ENCODE data around the gene ARF6. TPM values are rescaled to one million over a fixed set of nuclear protein-coding genes. Genes with fewer than 3 reads are reported as not detected.
A peak's percentile ranks its signal among the peaks of the same experiment; 100 is the strongest.

Gene ARF6
- total and polyA plus RNA-seq, 10 of the 15 experiments (the other 5 are each of a cell fraction or from before 2014, with no cell fraction given) = 46.8 to 128 (median 71.9) TPM

DNA sequence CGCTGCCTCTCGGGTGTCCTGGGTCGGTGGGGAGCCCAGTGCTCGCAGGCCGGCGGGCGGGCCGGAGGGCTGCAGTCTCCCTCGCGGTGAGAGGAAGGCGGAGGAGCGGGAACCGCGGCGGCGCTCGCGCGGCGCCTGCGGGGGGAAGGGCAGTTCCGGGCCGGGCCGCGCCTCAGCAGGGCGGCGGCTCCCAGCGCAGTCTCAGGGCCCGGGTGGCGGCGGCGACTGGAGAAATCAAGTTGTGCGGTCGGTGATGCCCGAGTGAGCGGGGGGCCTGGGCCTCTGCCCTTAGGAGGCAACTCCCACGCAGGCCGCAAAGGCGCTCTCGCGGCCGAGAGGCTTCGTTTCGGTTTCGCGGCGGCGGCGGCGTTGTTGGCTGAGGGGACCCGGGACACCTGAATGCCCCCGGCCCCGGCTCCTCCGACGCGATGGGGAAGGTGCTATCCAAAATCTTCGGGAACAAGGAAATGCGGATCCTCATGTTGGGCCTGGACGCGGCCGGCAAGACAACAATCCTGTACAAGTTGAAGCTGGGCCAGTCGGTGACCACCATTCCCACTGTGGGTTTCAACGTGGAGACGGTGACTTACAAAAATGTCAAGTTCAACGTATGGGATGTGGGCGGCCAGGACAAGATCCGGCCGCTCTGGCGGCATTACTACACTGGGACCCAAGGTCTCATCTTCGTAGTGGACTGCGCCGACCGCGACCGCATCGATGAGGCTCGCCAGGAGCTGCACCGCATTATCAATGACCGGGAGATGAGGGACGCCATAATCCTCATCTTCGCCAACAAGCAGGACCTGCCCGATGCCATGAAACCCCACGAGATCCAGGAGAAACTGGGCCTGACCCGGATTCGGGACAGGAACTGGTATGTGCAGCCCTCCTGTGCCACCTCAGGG, 679 bp downstream of the ARF6 start (continued):
- TF ChIP-seq, protein P1, sequence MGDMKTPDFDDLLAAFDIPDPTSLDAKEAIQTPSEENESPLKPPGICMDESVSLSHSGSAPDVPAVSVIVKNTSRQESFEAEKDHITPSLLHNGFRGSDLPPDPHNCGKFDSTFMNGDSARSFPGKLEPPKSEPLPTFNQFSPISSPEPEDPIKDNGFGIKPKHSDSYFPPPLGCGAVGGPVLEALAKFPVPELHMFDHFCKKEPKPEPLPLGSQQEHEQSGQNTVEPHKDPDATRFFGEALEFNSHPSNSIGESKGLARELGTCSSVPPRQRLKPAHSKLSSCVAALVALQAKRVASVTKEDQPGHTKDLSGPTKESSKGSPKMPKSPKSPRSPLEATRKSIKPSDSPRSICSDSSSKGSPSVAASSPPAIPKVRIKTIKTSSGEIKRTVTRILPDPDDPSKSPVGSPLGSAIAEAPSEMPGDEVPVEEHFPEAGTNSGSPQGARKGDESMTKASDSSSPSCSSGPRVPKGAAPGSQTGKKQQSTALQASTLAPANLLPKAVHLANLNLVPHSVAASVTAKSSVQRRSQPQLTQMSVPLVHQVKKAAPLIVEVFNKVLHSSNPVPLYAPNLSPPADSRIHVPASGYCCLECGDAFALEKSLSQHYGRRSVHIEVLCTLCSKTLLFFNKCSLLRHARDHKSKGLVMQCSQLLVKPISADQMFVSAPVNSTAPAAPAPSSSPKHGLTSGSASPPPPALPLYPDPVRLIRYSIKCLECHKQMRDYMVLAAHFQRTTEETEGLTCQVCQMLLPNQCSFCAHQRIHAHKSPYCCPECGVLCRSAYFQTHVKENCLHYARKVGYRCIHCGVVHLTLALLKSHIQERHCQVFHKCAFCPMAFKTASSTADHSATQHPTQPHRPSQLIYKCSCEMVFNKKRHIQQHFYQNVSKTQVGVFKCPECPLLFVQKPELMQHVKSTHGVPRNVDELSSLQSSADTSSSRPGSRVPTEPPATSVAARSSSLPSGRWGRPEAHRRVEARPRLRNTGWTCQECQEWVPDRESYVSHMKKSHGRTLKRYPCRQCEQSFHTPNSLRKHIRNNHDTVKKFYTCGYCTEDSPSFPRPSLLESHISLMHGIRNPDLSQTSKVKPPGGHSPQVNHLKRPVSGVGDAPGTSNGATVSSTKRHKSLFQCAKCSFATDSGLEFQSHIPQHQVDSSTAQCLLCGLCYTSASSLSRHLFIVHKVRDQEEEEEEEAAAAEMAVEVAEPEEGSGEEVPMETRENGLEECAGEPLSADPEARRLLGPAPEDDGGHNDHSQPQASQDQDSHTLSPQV (IDR thresholded peaks at IDR 0.05) = no peak
- TF ChIP-seq BHLHE40 (IDR thresholded peaks at IDR 0.05; ENCODE audit: borderline replicate concordance in 1 of 2, low read depth in 2 of 2, low read length in 1 of 2) (peak; percentile 35 to 52; a peak in 2 of 4 replicates), FOS (IDR thresholded peaks at IDR 0.05; ENCODE audit: borderline replicate concordance, extremely low read depth, insufficient read length) (no peak), ZNF384 (IDR thresholded peaks at IDR 0.05; ENCODE audit: borderline replicate concordance, low read depth, low read length) (no peak), REST (IDR thresholded peaks at IDR 0.05; ENCODE audit: low read depth, low read length) (0 out of 2 replicates have a peak, but pooled peaks have one; percentile 31)
- TF ChIP-seq, protein P2, sequence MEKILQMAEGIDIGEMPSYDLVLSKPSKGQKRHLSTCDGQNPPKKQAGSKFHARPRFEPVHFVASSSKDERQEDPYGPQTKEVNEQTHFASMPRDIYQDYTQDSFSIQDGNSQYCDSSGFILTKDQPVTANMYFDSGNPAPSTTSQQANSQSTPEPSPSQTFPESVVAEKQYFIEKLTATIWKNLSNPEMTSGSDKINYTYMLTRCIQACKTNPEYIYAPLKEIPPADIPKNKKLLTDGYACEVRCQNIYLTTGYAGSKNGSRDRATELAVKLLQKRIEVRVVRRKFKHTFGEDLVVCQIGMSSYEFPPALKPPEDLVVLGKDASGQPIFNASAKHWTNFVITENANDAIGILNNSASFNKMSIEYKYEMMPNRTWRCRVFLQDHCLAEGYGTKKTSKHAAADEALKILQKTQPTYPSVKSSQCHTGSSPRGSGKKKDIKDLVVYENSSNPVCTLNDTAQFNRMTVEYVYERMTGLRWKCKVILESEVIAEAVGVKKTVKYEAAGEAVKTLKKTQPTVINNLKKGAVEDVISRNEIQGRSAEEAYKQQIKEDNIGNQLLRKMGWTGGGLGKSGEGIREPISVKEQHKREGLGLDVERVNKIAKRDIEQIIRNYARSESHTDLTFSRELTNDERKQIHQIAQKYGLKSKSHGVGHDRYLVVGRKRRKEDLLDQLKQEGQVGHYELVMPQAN (conservative IDR thresholded peaks at IDR 0.05) = 0 out of 2 replicates have a peak, but pooled peaks have one; percentile 77
